Mesendoderm (in vitro differentiated cells): ENCODE results near the gene PLET1.

ENCODE experiments used
- DNase-seq: peaks from one replicate; pipeline ENCODE4 v3.0.0; 2013
- H2AK5ac ChIP-seq: 2 replicates; pipeline ENCODE4 v1.6.1; 2013; ENCODE audit warnings: low read length, inconsistent platforms
- H2BK120ac ChIP-seq: 2 replicates; pipeline ENCODE4 v1.6.1; 2013; ENCODE audit warnings: low read depth, mild to moderate bottlenecking, low read length, moderate library complexity, mixed read lengths
- H2BK15ac ChIP-seq: replicated peaks from 2 replicates; pipeline ENCODE4 v1.6.1; 2013; ENCODE audit warnings: low read depth, mild to moderate bottlenecking, moderate library complexity
- H2BK5ac ChIP-seq: 2 replicates; pipeline ENCODE4 v1.6.1; 2013; ENCODE audit warnings: low read length, inconsistent platforms
- H3K18ac ChIP-seq: 2 replicates; pipeline ENCODE4 v1.6.1; 2013; ENCODE audit warnings: mild to moderate bottlenecking, low read length, mixed read lengths
- H3K23ac ChIP-seq: one replicate; pipeline ENCODE4 v1.6.1; 2013; ENCODE audit warnings: low read length
- H3K27ac ChIP-seq: 2 replicates; pipeline ENCODE4 v1.5.1; 2013; ENCODE audit warnings: low read depth, mild to moderate bottlenecking, inconsistent platforms, low read length, moderate library complexity
- H3K27me3 ChIP-seq: 2 replicates; pipeline ENCODE4 v1.6.1; 2013; ENCODE audit warnings: low read length, control low read depth, mild to moderate bottlenecking, inconsistent platforms; ENCODE audit not compliant: insufficient read depth, poor library complexity
- H3K36me3 ChIP-seq: 2 replicates; pipeline ENCODE4 v1.6.1; 2013; ENCODE audit warnings: low read length, inconsistent platforms; ENCODE audit not compliant: control insufficient read depth, insufficient read depth
- H3K4ac ChIP-seq: one replicate; pipeline ENCODE4 v1.6.1; 2013; ENCODE audit warnings: low read depth, mild to moderate bottlenecking, low read length, moderate library complexity
- H3K4me1 ChIP-seq: 2 replicates; pipeline ENCODE4 v1.6.1; 2013; ENCODE audit warnings: low read depth, low read length, inconsistent platforms; ENCODE audit not compliant: control insufficient read depth
- H3K4me2 ChIP-seq: 2 replicates; pipeline ENCODE4 v1.6.1; 2013; ENCODE audit warnings: low read length
- H3K4me3 ChIP-seq: 2 replicates; pipeline ENCODE4 v1.5.1; 2013; ENCODE audit warnings: mild to moderate bottlenecking, low read length
- H3K56ac ChIP-seq: one replicate; pipeline ENCODE4 v1.6.1; 2013; ENCODE audit warnings: low read length
- H3K79me1 ChIP-seq: 2 replicates; pipeline ENCODE4 v1.6.1; 2013; ENCODE audit warnings: low read length, inconsistent platforms
- H3K79me2 ChIP-seq: 2 replicates; pipeline ENCODE4 v1.6.1; 2013; ENCODE audit warnings: mild to moderate bottlenecking, low read length; ENCODE audit not compliant: control insufficient read depth, insufficient read depth
- H3K9ac ChIP-seq: 2 replicates; pipeline ENCODE4 v1.6.1; 2013; ENCODE audit warnings: low read length, inconsistent platforms
- H4K5ac ChIP-seq: one replicate; pipeline ENCODE4 v1.6.1; 2013; ENCODE audit warnings: low read length
- H4K8ac ChIP-seq: one replicate; pipeline ENCODE4 v1.6.1; 2013; ENCODE audit warnings: low read depth, mild to moderate bottlenecking, control low read depth, low read length, moderate library complexity
- WGBS: extraction: QIAGEN DNeasy Blood & Tissue Kit; methylation state at CpG from one replicate; pipeline ENCODE4 v1.1.7; 2013; ENCODE audit warnings: low lambda C conversion rate, missing lambda C conversion rate; ENCODE audit not compliant: insufficient coverage; ENCODE audit errors: extremely low coverage; 5-methylcytosine and 5-hydroxymethylcytosine counted together

The PLET1 gene

DNA sequence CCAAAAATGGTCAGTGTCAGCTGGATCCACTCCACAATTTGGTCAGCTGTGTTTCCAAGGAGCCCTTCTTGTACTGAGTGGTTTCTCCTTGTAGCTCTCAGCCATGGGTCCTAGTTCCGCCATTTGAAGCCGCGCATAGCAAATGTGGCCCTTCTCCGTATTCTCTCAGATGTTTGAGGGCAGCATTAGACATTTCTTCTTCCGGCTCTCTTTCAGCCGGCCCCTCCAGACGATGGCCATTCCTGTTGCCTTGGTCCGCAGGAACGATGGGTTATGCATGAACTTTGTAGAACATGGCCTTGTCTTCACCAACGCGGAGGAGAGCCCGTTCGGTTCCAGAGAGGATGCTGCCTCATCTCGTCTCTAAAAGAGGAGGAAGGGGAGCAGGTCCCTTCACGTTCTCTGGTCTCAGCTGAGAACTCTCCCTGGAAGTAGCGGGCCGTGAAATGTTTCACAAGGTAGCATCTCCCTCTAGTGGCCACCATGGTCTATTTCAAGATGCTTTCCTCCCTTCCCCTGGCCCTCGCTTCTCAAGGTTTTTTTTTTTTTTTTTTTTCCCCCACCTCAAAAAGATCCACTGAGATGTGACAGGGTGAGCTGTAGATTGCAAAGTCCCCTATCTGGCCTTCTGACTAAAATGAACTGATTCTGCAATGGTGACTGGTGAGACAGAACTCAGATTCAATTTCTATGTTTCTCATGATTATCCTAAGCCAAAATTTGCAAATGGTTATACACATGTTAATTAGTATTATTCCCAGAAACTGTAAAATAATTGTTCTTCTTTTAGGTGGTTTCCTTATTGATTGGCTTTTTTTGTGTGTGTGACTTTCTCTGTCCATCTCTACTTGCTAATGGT is 19.8 kb upstream of the PLET1 start:
- H3K79me1 ChIP-seq, result no peaks in the 10 kb centered on the region
- H3K79me2 ChIP-seq, result no peaks in the 10 kb centered on the region
- H2BK15ac ChIP-seq, result no peak overlapping the region
- H3K4me3 ChIP-seq, result no peak overlapping the region
- no peaks in the 10 kb centered on the region for H3K27me3 ChIP-seq
- no peaks in the 10 kb centered on the region for H3K36me3 ChIP-seq
- H3K4me1 ChIP-seq, result no peaks in the 10 kb centered on the region
- no peak overlapping the region for H4K8ac ChIP-seq
- H2BK5ac ChIP-seq, result no peak overlapping the region
- no peak overlapping the region for H3K23ac ChIP-seq
- peak overlapping the region; percentile 18 for H3K9ac ChIP-seq
- peak; percentile 87 for DNase-seq
- peak overlapping the region; percentile 69 for H3K4me2 ChIP-seq
- peak overlapping the region; percentile 61 for H3K56ac ChIP-seq
- H3K4ac ChIP-seq, result no peak overlapping the region
- H3K27ac ChIP-seq, result no peak overlapping the region
- no peak overlapping the region for H2AK5ac ChIP-seq
- no peak overlapping the region for H4K5ac ChIP-seq
- WGBS, result no CpG with 5 or more reads among the region's 18 CpGs
- no peak overlapping the region for H3K18ac ChIP-seq
- no peak overlapping the region for H2BK120ac ChIP-seq

DNA sequence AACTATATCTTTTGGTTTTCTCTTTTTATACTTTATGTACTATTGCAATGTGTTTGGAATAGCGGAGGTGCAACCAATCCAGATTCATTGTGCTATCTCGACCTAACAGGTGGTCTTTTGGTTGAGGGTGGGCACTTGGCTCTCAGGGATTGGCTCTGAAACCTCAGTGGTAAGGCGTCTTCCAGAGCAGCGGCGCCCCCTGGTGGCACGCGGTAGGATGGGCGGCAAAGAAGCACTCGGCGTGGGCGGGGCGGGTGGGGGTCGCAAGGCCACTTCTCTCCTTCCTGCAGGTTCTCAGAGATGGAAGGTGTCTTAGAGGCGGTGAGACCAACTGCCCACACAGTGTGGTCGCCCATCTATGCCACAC is 19.2 kb upstream of the PLET1 start:
- Histone ChIP-seq H3K4ac (no peak overlapping the region), H4K5ac (no peak overlapping the region), H3K79me2 (no peaks in the 10 kb centered on the region), H2BK15ac (no peak overlapping the region), H2BK5ac (no peak overlapping the region), H3K4me3 (no peak overlapping the region), H3K9ac (no peak overlapping the region), H2AK5ac (no peak overlapping the region), H3K27me3 (no peaks in the 10 kb centered on the region), H3K23ac (no peak overlapping the region), H4K8ac (no peak overlapping the region), H2BK120ac (no peak overlapping the region), H3K56ac (no peak overlapping the region), H3K79me1 (no peaks in the 10 kb centered on the region), H3K36me3 (no peaks in the 10 kb centered on the region), H3K27ac (no peak overlapping the region), H3K4me1 (no peaks in the 10 kb centered on the region), H3K18ac (no peak overlapping the region), H3K4me2 (peak overlapping the region; percentile 69)
- whole genome bisulfite sequencing, result no CpG with 5 or more reads among the region's 15 CpGs
- peak; percentile 72 for DNase-seq

DNA sequence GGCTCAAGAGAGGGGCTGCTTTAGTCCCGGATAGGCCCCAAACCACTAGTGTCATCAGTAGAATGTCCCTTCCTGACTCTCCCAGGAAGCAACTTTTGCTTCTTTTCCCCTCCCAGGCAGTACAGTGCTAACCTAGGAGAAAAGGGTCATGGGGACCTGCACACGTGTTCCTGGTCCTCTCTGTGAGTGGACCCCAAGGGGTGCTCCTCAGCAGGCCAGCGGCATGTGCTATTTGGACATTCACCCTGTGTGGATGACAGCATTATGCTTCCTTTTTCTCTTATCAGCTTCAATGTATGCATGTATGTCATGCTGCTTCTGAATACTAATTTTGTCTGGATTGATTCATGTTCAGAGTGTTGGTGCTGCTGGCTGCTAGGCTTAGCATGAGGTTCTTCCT is 18.1 kb upstream of the PLET1 start:
- Histone ChIP-seq H3K79me1 (no peaks in the 10 kb centered on the region), H2BK15ac (no peak overlapping the region), H3K79me2 (no peaks in the 10 kb centered on the region), H3K18ac (no peak overlapping the region), H3K56ac (no peak overlapping the region), H3K4me2 (no peak overlapping the region), H2BK5ac (no peak overlapping the region), H3K4me3 (no peak overlapping the region), H3K27me3 (no peaks in the 10 kb centered on the region), H3K4ac (no peak overlapping the region), H4K8ac (no peak overlapping the region), H3K4me1 (no peaks in the 10 kb centered on the region), H3K9ac (no peak overlapping the region), H4K5ac (no peak overlapping the region), H3K27ac (no peak overlapping the region), H2AK5ac (no peak overlapping the region), H2BK120ac (no peak overlapping the region), H3K23ac (no peak overlapping the region), H3K36me3 (no peaks in the 10 kb centered on the region)
- no peak for DNase-seq
- no CpG with 5 or more reads among the region's 3 CpGs for WGBS

DNA sequence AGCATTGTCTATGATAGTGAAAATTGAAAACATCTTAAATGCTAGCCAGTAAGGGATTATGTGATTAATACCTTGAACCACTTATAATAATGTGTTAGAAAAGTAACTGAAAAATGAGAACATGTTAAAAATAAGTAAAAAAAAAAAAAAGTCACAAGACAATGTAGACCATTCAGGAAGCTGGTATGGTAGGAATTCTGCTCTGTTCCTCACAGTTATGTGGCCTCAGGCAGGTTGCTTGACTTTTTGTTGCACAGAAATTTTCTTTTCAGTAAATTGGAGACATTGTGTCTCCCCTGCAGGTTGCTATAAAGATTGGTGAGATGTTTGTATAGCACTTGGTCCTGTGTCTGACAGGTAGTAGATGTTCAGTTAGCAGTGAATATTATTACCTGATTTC is 17.3 kb upstream of the PLET1 start:
- Histone ChIP-seq H3K56ac (no peak overlapping the region), H3K4me1 (no peaks in the 10 kb centered on the region), H4K8ac (no peak overlapping the region), H3K4ac (no peak overlapping the region), H3K9ac (no peak overlapping the region), H2AK5ac (no peak overlapping the region), H2BK15ac (no peak overlapping the region), H3K18ac (no peak overlapping the region), H4K5ac (no peak overlapping the region), H3K4me3 (no peak overlapping the region), H3K27me3 (no peaks in the 10 kb centered on the region), H2BK120ac (no peak overlapping the region), H3K23ac (no peak overlapping the region), H2BK5ac (no peak overlapping the region), H3K79me1 (no peaks in the 10 kb centered on the region), H3K27ac (no peak overlapping the region), H3K79me2 (no peaks in the 10 kb centered on the region), H3K36me3 (no peaks in the 10 kb centered on the region), H3K4me2 (no peak overlapping the region)
- no peak for DNase-seq

DNA sequence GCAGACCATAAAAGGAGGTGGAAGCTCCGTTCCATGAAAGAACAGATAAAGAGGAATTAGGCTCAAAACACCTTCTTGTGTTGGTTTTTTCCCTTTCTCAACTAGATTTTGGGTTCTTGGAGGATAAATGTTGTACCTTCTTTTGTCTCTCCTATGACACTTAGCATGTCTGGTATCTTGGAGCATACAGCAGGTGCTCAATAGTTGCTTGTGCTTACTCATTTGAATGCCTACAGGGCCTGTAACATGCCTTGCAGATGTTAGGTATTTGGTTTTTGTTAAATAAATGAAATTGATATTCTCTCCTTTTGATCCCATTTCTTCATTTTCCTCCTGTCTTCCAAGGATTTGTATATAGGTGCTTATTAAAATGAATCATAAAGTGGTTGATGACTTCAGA is 16.4 kb upstream of the PLET1 start:
- H3K18ac ChIP-seq, result no peak overlapping the region
- no CpG with 5 or more reads among the region's 1 CpG for WGBS
- H3K27ac ChIP-seq, result no peak overlapping the region
- no peaks in the 10 kb centered on the region for H3K27me3 ChIP-seq
- H3K9ac ChIP-seq, result no peak overlapping the region
- H2BK15ac ChIP-seq, result no peak overlapping the region
- H3K4me3 ChIP-seq, result no peak overlapping the region
- H4K5ac ChIP-seq, result no peak overlapping the region
- no peak overlapping the region for H3K4ac ChIP-seq
- no peaks in the 10 kb centered on the region for H3K36me3 ChIP-seq
- no peak overlapping the region for H3K23ac ChIP-seq
- no peak for DNase-seq
- no peaks in the 10 kb centered on the region for H3K4me1 ChIP-seq
- H2AK5ac ChIP-seq, result no peak overlapping the region
- no peak overlapping the region for H2BK5ac ChIP-seq
- H2BK120ac ChIP-seq, result no peak overlapping the region
- H3K79me1 ChIP-seq, result no peaks in the 10 kb centered on the region
- no peaks in the 10 kb centered on the region for H3K79me2 ChIP-seq
- H3K4me2 ChIP-seq, result no peak overlapping the region
- H3K56ac ChIP-seq, result no peak overlapping the region
- no peak overlapping the region for H4K8ac ChIP-seq
